GOT3 (cell line): Measurements from ENCODE around the gene UBE2J2.

Experiments used
- DNase-seq: peaks from one replicate; lab custom pipeline; 2025; ENCODE audit warnings: mixed read lengths; lab: John Stamatoyannopoulos, UW

The UBE2J2 gene

DNA sequence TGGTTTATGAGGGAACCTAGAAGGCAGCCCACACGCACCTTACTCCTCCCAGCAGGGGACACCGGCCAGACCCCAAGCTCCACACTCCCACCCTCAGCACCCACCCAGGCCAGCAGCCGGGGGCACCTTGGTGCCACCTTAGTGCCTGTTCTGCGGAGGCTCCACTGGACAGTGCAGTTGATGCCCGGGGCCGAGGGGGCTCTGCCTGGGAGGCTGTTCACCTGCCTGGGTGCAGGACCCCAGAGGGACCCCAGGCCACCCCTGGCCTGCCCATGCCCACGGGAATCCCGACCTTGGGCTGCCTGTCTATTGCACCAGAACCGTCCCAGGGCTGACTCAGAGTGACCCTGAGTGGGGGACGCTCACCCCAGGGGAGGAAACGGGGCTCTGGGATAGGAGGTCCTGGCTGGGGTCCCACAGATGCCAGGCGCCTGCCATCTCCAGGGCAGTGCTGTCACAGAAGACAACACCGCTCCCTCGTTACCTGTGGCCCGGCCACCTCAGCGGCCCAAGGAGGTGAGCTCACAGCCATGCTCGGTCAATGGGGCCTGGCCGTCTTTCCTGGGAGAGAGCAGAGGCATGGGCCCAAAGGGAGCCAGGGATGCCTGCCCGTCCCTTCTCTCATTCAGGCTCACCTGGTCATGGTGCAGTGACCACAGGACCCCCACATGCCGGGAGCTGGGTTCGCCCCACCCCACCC lies 7.3 kb upstream of the UBE2J2 start:
- DNase-seq: no peak

DNA sequence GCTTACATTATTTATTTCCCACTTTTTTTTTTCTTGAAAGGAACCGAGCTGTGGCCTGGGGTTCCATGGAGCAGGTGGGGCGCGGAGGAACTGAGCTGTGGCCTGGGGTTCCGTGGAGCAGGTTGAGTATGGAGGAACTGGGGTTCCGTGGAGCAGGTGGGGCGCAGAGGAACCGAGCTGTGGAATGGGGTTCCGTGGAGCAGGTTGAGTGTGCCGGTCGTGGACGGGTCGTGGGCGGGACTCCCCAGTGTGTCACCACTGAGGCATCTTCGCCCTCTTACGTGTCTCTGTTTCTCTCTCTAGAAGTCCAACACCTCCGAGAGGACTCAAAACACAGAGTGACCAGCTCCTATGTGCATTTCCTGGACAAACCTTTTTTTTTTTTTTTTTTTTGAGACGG lies 5.4 kb upstream of the UBE2J2 start:
- DNase-seq: no peak

DNA sequence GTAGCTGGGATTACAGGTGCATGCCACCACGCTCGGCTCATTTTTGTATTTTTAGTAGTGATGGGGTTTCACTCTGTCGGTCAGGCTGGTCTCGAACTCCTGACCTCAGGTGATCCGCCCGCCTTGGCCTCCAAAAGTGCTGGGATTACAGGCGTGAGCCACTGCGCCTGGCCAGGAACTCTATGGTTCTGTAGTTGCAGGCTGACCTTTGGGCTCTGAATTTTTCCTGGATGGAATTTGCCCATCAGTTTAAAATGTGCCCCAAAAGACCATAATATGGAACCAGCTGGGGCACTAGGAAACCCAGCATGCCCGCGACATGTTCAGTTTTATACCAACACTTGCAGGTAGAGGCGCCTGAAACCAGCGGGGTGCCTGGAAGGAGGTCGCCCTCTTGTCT lies 5.0 kb upstream of the UBE2J2 start:
- DNase-seq: no peak

DNA sequence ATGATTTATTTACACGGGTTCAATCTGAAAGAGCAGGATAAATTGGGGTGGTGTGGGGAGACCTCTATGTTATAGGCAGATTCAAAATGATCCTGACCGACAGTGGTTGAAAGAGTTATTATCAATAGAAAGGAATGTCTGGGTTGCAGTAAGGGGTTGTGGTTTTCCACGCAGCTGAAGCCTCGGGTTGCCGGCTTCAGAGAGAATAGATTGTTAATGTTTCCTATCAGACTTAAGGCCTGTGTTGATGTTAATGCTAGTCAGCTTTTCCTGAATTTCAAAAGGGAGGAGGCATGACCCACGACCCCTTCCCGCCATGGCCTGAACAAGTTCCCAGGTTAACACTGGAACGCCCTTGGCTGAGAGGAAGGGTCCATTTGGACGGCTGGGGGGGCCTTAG lies 2.2 kb upstream of the UBE2J2 start:
- DNase-seq: no peak

DNA sequence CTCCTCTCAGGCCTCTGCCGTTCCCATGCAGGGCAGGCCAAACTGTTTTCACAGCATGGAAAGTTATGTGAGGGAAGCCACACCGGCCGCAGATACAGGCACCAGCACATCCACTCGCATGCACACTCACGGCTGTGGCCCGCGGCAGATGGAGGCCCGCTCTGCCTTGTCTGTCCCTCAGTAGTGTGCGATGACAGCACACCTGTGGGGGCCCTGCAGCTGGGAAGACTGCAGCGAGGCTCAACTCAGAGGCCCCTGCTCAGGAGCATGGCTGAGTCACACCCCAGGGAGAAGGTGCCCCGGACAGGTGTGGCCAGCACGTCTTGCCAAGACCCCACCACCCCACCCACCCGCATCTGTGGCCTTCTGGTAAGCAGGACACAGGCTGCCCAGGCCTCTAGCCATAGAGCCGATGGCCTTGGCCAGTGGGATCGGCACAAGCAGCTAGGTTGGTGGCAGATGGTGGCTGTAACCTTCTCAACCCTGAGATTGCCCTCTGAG lies 1.3 kb upstream of the UBE2J2 start:
- no peak for DNase-seq

DNA sequence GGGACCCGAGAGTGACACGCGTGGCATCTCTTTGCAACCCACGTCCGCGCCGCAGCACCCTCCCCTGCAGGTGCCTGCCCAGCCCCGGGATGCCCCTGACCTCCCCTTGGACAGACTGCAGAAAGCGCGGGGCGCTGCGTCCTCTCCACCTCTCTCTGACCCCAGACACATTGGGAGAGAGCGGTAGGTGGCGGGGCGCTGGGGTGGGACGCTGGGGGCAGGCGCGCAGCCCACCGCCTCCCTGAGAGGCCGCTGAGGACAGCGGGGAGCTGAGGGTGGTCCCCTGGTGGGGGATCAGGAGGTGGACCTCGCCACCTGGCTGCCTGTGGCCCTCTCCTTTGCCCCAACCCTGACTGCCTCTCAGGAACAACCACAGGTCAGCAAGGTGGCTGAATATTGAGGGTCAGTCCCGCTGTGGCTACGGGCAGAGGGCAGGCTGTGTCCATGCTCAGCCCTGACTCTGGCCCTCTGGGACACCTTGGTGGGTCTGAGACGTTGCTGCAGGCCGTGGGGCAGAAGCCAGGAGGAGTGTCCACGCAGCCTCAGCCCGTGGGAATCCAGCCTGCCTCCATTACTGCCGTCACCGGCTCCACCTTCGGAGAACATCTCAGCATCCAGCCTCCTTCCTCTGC lies 761 bp upstream of the UBE2J2 start:
- DNase-seq: no peak

DNA sequence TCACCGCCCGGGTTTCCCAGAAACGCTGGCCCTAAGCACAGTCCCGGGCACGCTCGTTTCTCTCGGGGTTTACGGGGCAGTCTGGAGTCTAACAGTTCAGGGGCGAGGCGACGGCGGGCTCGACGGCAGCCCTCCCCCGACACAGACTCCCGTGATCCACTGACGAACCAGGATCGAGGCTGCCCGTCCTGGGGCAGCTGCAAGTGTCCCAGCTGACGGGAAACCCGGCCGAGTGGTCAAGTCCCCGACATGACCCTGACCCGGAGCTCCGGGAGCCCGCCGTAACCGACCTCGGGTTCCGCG lies 494 bp downstream of the UBE2J2 start:
- DNase-seq: no peak

DNA sequence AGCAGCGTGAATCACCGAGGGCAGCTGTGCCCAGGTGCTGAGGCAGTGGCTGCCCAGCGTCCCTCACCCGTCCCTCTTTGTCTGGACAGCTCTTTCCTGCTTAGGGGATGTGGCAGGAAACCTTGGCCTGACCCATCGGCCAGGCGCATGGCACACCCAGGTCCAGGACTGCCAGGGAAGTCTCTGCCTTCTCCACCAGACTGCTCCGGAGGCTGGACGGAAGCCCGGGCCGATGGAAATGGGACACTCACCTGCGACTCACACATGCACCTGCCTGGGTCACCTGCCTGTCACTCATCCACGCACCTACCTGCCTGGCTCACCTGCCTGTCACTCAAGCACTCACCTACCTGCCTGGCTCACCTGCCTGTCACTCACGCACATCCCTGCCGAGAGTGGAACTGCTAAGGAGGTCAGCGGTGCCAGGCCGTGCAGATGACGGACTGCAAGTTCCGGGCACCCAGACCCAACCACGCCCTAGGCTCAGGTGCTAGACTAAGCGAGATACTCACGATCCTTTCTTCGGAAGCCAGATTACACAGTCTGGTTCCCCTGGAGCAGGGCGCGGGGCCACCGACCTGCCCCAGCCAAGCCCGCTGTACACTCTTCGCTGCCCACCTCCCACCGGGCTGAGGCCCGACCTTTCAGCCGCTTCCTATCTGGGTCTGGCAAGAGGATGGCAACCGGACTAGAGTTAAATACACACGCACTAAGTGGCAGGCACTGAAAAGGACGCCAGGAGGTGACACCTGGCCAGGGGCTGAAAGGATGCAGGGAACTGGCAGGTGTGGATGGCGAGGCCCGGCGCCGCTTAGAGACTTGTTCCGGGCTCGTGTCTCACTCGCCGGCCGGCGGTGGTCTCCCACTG lies 1.1 kb downstream of the UBE2J2 start:
- no peak for DNase-seq

DNA sequence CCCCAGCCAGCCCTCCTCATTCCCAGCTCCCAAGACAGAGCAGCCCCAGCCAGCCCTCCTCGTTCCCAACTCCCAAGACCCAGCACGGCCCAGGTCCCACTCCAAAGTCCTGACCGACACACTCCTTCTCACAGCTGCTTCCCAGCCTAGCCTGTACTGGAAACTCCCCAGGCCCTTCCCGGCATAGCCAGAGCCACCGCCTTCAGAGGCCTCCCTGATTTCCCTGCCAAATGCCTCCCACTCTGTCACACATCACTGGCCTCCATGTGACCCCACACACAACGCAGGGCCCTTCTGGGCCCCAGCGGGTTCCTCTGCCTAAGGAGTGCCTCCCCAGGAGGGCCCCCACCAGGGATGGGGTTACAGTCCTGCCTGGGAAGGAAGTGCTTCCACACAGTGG lies 2.8 kb downstream of the UBE2J2 start:
- DNase-seq: no peak

DNA sequence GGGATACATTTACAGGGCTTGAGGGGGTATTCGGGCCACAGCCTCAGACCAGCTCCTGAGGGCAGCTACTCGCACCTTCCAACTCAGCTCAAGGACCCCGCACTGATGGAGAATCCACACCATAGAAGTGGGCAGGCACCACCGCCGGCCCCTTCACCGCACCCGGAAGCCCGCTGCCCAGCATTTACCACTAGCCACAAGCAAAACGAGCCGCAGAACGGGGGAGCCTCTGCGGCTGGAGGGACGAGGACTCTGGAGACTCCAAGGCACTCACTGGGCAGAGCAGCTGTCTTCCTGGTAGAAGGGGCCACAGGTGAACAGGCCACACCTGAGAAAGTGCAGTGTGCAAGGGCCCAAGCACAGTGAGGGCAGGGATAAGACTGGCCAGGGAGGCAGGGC lies 5.4 kb downstream of the UBE2J2 start:
- DNase-seq: no peak

DNA sequence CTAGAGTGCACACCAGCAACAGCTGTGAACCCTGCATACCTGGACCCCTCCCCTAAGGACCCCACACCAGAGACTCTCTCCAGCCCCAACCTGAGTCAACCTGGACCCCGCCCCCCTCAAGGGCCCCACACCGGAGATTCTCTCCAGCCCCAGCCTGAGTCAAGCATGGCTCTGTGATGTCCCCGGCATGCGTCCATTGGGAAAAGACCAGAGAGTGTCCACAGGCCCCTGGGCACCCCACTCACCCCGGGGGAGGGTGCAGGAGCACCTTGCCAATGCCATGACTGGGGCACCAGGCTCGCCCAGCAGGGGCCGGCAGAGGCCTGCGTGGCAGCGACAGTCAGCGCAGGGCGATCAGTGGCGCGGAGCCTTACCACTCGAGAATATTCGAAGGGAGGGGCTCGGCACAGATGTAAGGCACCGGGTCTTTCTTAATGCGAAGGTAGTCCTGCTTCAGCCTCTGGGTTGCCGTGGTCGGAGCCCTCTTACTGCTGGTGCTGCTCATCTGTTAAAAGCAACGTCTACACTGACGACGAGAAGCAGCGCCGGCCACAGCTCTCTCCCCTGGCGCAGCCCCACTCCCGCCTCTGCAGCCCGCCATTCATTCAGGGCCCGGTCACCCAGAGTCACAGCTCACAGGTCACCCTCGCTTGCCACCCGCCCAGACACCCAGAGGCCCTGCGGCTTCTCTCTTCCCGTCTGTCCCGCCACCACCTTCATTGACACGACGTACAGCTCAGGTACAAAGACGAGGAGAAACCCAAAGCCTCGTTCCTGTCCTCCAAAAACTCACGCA lies 6.0 kb downstream of the UBE2J2 start:
- DNase-seq: no peak

DNA sequence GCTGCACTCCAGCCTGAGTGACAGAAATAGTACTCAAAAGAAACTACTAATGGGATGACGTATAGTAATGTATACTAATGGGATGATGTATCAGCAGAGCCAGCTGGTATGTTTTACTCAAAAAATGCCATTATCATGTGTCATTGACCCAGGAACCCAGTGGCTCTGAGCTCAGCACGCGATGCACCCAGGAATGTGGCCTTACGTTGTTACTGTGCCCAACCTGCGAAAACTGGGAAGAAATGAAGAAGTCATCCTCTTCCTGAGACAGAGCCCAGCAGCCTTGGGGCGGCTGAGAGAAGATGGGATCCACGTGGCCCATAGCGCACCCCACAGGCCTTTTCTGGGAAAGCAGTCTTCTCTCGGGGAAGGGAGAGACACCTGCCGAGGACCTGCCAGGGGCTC lies 8.8 kb downstream of the UBE2J2 start:
- no peak for DNase-seq

DNA sequence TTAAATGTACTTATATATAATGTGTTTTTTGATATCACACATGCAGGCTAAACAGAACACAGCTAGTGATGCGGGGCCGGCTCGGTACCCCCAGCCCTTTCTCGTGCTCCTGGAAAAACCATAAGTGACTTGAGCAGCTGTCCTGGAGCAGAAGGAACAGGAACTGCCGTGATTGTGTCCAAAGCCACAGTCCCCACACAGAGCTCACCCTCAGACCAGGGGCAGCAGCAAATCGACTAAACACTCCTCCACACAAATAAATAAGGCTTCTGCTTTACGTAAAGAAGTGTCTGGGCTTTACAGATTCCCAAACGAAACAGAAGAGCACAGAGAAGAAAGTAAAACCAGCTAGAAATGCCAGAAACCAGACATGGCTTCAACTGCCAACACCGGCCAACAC lies 9.6 kb downstream of the UBE2J2 start:
- no peak for DNase-seq

DNA sequence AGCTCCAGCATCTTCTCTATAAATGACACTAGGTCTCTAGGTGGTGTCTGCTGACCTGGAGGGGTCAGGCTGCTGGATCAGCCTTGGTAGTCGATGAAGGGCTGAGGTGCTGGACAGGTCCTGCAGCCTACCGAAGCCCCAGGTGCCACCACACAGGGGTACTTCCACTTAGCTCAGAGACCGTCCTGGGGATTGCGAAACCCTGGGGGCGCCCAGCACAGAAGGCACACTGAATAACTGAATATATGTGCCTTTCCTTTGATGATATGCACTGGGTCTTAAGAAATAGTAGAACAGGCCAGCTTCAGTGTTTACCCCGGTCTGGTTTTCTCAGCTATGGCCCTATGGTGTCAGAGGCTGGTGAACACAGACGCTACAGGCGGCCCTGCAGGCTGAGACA lies 10.9 kb downstream of the UBE2J2 start:
- DNase-seq: no peak

DNA sequence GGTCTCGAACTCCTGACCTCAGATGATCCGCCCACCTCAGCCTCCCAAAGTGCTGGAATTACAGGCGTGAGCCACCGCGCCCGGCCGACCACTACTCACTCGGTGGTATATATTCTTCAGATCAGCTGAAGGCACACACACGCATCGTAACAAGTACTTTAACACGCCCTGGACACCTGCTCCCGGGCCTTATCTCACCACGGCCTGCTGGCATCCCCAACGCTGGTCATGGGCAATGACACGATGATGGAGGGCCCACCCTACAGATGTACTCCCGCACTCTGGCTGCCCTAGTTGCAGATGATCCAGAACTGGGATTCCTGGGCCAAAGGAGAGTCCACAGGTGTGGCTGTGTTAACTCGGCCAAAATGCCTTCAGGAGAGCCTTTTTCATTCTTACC lies 11.6 kb downstream of the UBE2J2 start:
- DNase-seq: no peak

DNA sequence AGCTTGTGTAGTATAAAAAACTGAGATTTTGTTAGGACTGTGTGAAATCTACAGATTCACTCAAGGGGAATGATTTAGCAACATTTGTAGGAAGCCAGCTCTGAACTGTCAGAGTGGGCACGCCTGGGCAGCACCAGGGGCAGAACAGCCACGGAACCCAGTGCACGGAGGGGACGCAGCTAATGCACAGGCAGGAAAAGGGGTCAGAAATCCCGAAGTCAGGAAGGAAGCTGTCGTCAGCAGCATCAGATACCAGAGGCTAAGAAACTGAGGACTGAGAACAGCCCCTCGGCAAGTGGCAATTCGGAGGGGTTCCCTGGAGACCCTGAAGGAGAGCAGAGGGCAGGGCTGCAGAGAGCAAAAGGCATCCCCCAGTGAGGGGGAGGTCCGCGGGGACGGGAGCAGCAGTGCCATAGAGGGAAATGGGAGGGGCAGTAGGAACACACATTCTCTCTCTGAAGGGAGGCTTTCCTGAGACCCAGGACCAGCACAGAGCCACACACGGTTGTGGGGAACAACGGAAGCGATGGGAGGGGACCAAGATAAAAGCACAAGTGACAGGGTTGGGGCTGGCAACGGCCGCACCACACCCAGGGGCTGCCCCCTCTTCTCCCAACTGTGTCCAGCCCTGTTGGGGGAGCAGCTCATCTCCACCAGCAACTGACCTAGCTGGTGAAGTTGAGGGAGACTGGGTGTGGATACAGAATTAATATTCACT lies 12.7 kb downstream of the UBE2J2 start:
- DNase-seq: no peak

DNA sequence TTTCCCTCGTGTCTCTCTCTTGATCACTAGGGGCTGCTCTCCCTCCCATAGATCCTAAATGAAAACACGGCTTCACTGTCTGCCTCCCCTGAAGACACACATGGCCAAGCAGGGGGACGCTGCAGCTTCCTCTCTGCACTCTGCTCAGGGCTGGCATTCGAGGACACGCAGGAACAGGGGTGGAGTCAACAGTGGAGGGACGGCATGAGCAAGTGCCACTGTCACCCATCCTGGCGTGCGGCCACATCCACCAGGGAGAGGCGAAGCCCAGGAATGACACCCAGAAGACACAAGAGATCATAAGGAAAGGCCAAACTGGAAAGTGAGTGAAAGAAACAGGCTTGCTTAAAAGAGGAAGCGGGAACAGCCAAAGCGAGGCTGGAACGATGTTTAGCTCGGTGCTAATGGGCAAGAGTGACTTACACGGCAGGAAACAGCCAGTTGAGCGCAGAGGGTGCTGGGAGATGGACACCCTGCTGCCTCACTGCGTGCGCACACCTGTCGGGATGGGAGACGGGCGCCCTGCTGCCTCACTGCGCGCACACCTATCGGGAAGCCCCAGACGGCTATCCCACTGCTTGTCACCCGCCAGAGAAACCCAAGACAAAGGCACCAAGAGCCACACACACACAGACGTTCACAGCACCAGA lies 13.6 kb downstream of the UBE2J2 start:
- DNase-seq: no peak

DNA sequence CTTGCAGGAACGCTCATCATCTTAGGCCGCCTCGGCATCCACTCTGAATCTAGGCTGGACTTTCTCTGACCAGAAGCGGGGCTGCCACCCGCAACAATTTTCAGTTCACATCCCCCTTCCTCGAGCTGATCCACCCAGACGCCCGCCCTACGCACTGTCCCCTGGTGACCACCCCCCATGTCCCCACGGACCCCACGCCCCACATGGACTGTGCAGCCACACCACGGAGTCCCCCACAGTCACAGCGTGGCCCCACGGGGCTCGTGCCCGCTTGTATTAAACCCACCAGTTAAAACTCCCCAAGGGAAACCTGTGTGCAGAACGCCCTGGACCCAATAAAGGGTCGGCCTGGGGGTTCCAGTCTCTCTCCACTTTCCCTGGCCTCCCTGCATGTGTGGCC lies 14.1 kb downstream of the UBE2J2 start:
- DNase-seq: no peak

DNA sequence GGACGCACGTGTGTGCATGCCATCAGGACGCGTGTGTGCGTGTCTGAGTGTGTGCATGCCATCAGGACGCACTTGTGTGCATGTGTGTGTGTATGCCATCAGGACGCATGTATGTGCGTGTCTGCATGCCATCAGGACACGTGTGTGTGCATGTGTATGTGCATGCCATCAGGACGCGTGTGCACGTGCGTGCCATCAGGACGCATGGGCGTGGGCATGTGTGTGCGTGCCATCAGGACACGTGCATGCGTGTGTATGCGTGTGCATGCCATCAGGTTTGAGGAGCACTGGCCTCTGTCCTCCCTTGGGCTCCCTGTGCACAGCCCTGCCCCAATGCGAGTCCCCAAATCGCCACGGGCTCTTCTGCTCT lies 14.6 kb downstream of the UBE2J2 start:
- DNase-seq: no peak

DNA sequence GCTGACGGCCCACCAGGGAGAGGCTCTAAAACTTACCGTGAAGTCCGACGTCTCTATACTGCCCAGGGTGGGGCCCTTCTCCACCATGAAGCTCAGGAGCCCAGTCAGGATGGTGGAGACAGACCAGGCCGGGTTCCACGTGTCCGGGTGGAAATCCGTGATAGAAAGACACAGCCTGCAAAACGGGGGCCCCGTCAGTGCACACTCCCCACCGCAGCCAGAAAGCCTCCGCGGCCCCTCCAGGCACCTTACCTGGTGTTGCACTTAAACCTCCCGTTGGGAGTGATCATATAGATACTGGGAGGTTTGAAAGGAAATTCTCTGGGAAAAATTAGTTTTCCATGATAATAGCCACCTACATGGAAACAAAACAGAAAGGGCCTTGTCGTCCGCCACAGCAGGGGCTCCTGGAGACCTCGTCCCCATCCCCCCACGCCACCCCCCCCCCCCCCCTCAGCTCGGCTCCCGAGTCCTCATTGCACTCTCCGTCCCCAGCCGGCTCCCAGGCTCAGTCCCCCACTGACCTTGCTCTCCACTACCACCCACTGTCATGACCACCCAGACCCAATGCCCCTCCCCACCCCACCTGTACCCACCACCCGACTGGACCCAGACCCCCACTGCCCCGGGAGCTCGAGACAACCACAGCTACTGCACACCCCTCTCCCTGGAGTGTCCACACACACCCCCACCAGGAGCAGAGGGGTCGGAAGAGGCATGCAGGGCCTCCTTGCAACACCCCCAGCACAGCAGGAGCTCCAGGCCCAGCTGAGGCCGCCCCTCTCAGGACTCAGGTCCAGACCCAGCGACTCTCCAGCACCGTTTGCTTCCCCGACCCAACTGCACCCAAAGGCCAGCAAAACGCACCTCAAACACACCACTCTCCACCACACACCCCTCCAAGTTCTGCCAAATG lies 16.4 kb downstream of the UBE2J2 start:
- no peak for DNase-seq
